GM19099 (cell line): Measurements from ENCODE around the gene CORIN.

ENCODE experiments used
- POLR2A ChIP-seq: IDR thresholded peaks from 3 replicates; pipeline ENCODE4 v1.6.1; 2011; ENCODE audit warnings: low read depth; ENCODE audit not compliant: insufficient read length; ENCODE audit errors: extremely low read depth

The CORIN gene

DNA sequence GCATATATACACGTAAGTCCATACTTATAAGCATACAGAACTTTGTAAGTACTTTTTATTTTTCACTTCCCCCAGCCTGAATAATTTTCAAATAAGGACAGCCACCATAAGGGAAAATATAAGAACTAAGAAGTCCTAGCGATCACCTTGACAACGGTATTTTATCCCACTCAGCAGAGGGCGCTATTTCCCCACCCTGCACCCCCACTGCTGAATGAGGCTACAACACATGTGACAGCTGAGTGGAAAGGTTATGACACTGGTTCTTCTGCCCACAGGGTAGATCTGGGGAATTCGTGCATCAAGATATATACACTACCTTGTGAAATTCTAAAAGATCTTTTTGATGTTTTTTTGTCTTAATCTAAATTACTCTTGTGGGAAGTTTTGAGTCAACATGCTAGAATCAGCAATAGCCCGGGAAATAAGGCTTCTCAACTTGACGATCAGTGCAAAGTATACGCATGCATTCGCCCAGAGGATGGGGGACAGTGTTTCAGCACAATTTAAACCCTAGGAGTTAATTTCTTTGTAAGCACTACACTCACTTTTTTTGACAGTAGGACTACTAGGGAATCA lies 151.5 kb downstream of the CORIN start:
- no peak for TF ChIP-seq POLR2A

DNA sequence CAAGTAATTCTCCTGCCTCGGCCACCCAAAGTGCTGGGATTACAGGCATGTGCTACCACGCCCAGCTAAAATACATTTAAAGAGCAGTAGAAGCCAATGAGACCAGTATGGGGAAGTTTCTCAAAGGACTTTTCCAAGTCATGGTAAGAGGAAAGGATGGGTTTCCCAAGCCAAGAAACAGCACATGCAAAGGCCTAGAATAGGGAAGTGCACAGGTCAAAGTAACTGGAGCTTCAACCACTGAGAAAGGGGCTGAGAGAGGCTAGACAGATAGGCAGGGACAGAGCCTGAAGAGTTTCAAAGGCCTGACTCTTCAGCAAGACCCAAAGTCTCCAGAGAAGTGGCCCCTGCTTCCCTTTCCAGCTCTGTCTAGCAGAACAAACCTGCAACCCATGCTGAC lies 162.1 kb downstream of the CORIN start:
- no peak for TF ChIP-seq POLR2A

DNA sequence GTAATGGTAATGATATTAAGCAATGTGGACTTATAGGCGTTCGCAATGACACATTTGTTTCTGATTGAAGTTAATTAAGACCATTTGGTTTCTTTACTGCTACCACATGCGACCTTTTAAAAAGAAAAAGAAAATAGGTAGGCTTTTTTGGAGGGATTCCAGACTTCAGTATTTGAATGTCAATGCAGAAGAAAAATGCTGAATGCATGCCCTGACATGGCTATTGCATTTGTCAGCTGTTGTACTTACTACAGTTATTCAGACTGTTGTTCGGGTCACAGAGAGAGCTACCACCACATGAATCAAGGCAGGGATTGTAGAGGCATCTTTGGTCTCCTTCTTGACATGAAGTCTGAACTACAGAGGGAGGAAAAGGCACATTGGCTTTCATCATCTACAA lies 163.7 kb downstream of the CORIN start:
- TF ChIP-seq POLR2A, result no peak

DNA sequence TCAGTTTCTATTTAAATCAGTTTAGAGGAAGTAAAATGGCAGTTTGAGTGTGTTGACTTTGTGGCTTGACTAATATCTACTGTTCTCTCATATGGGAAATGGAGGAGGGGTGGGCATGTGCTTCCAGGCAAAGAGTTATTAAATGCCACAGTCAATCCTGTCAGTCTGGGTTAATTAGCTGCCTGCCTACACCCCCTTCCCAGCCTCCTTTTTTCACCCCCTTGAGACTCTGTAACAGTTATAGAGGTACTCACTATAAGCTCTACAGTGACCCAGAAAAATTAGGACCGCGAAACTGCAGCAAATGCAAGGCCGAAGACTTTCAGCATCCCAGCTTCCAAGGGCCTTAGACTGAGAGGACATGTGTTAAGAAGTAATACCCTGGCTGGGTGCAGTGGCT lies 165.2 kb downstream of the CORIN start:
- no peak for TF ChIP-seq POLR2A

DNA sequence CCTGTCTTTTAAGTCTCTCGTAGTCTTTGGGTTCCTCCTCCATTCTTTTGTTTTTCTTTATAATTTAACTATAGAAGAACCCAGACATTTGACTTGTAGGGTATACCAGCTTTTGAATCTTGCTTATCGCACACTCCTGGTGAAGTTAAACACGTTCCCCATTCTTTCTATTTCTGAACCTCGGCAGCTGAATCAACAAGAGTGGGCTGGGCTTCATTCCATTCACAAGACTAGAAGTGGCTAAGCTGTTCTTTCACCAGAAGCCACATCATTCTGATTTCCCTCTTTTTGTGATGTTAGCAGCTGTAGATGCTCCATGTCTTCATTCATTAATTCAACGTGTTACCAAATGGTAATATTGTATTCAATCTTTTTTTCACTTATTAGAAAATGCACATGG lies 167.9 kb downstream of the CORIN start:
- no peak for TF ChIP-seq POLR2A

DNA sequence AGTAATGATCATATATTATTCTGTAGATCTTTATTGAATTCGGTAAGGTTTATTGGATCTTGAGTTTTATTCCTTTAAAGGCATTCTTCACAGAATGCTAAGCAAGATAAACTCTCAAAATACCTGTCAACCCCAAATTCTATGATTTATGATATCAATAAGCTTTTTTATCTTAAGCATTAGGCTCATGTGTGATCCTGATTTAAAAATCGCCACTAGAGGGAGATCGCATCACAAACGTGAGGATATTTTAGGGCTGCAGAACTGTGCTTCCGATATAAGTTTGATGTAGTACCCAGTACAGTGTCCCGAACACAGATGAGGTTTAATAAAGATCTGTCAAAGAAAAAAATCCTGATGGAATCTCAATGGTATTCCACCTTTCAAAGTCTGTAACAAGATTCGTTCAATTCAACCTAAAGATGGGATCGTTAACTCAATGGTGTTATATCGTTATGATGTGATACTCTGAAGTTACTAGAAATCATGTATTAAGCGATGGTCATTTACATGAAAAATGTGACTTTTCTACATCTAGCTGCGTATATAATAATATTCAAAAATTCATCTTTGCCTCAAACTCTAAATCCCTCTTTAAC lies 169.0 kb downstream of the CORIN start:
- no peak for TF ChIP-seq POLR2A

DNA sequence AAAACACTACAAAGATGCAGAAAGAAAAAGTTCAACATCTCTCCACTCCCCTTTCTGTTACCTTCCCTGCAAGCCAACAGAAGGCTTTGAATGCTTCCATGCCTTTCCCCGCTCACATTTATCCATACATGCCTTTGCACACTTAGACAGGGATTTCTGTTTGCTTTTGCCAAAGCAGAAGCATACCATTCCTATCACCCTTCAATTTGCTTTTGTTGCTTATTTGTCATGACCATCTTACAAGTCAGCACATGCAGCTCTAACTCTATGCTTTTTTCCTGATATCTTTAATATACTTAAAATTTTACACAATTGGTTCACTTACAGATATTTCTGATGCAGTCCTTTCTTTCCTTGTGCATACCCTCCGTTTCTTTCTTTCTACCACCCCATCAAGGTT lies 169.6 kb downstream of the CORIN start:
- no peak for TF ChIP-seq POLR2A

DNA sequence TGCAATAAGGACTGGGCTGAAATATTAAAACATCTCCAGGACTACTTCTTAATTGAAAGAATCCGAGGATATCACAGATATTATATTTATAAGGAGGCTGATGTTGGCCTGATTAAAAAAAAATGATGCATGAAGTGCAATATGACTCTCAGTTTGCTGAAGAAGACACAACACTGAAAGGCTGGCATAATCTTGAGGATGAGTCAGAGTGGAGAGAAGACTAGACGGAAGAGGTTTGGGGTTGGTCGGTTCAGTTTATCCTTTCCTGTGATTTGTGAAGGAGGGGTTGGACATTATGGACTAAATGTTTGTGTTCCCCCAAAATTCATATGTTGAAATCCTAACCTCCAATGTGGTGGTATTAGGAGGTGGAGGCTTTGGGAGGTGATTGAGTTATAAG lies 170.3 kb downstream of the CORIN start:
- TF ChIP-seq POLR2A, result no peak

DNA sequence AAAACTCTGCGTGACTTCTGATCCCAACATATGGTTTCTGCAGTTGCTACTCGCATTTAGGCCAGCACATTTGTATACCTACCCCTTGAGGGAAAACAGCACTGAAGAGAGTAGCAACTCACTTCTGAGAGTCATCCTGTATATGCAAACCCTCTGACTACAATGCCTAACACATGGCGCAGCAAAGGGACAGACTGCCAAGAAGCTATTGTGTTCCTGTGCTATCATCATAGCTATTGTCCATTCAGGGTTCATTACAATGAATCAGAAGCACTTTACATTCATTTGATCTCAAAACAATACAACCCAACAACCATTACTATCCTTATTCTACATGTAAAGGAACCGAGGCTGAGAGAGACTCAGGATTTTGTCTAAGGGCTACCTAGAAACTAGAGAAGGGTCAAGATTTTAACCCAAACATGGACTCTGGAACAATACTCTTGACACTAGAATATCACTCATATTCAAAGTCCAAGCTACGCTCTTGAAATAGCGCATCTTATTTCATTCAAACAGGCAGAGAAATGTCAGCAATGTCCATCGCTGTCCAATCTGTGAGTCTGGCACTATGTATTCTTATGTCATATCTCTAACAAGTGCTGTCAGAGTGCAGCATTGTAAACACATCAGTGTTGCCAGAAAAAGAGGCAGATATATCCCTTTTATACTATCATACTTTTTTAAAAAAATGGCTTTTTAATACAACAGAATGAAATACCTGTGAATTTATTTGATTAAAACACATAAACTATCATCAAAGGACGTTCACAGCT lies 173.6 kb downstream of the CORIN start:
- TF ChIP-seq POLR2A, result no peak

DNA sequence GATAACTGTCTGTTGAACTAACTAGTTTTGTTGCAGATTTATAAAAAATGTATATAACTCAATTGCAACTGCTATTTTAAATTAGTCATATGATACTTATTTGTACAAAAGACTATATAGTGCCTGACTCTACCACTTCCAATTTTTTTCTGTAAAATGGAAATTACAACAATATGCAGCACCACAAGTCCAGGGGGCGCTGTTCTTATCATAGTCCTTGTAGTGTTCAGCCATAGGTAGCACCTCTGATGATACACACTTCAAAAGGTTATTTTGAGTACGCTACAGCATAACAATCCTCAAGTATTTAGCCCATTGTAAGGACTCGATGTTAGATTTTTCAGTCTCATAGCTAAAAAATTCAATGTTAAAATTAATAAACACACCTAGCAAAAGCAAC lies 174.9 kb downstream of the CORIN start:
- no peak for TF ChIP-seq POLR2A

DNA sequence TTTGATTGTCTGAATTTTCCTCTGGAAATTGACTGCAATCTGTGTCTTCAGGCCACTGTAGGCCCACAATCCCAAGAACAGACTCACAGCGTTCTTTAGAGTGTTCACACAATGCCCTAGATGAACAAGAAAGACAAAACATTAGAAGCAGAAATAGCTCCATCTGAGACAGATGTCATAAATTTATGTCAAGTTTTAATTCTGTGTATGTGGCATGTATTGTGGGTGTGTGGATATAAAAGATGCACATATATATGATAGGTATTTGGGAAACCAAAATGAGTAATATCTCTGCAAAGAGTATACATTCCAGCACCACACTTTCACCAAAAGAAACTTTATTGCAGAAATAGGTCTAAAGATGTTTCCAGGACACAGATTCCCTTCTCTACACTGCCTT lies 176.1 kb downstream of the CORIN start:
- TF ChIP-seq POLR2A, result no peak

DNA sequence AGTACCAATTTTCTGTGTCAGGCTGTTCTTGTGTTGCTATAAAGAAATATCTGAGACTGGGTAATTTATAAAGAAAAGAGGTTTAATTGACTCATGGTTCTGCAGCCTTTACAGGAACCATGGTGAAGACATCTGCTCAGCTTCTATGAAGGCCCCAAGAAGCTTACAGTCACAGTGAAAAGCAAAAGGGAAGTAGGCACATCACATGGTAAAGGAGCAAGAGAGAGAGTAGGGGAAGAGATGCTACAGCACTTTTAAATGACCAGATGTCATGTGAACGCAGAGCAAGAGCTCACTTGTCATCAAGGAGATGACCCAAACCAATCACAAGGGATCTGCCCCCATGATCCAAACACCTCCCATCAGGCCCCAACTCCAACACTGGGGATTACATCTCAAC lies 178.5 kb downstream of the CORIN start:
- TF ChIP-seq POLR2A, result no peak

DNA sequence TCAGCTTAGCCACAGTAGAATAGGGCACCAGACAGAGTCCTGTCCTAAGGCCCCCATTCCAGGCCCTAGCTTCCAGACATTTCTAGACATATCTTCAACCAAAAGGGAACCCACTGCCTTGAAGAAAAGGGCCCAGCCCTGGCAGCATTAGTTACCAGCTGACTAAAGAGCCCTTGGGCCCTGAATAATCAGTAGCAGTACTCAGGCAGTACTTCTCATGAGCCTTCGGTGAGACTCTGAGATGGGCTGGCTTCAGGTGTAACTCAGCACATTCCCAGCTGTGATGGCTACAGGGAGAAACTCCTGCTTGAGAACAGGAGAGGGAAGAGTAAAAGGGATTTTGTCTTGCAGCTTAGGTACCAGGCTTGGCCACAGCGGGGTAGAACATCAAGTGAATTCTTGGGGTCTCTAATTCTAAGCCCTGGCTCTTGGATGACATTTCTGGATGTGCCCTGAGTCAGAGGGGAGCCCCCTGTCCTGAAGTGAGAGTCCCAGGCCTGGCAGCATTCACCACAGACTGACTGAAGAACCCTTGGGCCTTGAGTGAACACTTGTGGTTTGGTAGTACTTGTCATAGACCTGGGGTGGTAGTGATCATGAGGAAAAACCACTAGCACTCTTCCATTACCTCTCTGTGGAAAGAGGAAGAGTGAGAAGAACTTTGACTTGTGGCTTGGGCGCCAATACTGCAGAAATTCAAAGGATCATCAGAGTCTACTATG lies 182.7 kb downstream of the CORIN start:
- no peak for TF ChIP-seq POLR2A

DNA sequence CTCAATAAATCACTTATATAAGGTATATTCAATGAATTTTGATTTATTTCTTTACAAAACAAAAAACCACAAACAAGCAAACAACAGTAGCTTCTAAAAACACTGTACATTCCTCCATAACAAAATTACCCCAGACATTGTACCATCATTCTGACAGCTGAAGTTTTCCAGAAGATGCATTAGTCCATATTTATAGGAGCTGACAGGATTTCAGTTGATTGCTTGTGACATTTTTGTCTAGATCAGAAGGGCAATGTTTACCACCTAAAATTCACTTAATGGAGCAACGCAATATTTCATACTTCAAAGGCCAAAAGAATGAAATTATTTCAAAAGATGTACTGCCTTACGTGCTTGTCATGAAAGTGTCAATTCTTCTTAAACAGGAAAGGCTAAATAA lies 185.8 kb downstream of the CORIN start:
- TF ChIP-seq POLR2A, result no peak

DNA sequence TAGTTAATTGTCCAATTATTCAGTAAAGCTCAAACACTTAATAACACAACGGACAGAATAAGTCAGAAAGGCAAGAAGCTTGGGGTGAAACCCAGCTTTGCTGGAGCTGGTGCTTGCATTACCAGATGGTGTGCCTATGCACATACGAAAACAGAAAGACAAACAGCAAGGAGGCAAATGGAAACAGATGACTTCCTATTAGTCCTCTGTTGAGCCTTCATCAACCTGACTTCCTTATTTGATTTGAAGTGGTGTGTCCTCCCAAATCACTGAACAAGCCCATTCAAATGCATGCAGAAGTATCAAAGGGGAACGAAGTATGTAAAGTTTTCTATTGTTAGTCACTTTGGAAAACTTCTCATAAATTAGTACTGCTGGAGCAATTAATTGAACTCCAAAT lies 186.6 kb downstream of the CORIN start:
- TF ChIP-seq POLR2A, result no peak

DNA sequence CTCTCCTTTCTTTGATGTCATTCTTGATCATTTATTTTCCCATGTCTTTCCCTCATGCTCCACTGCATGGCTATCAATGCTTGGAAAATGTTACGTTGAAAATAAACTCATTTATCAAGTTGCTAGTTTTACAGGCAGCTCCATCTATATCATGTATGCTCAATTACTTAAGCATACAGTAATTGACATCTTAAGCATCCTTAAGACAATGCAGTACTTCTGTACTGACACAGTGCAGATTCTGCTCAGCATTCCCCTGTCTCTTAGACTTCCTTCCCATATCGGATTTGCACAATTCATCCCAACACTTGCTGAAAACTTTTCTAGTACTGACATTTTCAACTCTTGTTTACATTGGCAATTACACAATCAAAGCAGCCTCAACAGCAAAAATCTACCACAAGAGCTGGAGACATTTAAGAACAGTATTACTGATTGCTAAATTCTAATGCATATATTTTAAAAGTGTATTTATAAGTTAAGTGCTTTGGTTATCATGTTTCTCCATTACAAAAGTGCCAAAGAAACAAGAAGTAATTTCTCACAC lies 187.2 kb downstream of the CORIN start:
- TF ChIP-seq POLR2A, result no peak

DNA sequence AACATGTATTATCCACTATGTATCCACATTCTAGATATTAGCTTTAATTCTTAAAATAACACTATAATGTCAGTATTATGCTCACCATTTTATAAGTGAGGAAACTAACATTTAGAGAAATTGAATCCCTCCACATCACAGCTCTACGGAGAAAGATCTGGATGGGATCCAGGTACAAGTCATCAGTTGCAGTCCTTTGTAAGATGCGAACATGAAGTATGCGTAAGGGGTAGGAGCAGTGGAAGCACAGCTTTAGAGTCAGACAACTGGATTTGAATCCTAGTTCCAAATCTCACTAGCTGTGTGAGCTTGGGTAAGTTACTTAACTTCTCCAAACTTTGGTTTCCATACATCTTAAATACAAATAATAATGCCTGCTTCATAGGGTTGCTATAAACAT lies 190.3 kb downstream of the CORIN start:
- no peak for TF ChIP-seq POLR2A
